CD4-positive, alpha-beta T cell treated with Interferon alpha-2 for 1 hour (primary cell): ENCODE measurements around the gene DMRTA2.

ENCODE experiments used
- DNase-seq, 2 donors: peaks; one replicate each; pipeline ENCODE4 v3.0.0-alpha.2; 2020 to 2022

Gene DMRTA2

DNA sequence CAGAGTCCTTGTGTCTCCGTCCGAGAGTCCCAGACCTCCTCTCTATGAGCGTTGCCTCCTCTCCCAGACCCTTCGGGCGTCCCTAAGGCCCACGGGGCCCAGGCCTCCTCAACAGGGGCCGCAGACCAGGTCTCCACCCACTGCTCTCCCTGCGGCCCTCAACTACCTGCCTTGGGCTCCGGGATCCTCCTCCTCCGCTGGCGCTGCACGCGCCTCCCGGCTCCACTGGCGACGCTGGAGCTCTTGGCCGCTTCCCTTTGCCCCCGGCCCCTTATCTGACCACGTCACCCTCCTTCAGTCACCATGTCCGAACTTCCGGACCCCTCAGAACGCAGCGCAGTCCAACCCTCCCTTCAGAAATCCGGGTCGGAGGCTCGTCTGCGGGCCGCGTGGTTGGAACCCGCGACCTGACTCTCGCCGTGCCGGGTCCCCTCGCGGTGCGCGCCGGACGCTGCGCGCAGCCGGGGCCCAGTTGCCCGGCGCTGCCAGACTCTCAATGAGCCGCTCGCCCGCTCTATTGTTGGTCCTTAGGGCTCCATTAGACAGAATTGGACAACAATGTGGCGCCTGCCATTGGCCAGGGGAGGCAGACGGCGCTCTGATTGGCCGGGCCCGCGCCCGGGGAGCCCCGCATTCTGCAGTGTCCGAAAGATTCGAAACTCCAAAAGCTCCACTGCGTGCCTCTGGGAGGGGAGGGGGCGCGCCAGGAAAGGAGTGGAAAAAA, at the start of gene DMRTA2:
Gene DMRTA2, minus strand, starts transcription at position 498 of the 724 bp plus-strand sequence. CDS start 1,907 bp downstream, outside the sequence.
- no peak for DNase-seq

DNA sequence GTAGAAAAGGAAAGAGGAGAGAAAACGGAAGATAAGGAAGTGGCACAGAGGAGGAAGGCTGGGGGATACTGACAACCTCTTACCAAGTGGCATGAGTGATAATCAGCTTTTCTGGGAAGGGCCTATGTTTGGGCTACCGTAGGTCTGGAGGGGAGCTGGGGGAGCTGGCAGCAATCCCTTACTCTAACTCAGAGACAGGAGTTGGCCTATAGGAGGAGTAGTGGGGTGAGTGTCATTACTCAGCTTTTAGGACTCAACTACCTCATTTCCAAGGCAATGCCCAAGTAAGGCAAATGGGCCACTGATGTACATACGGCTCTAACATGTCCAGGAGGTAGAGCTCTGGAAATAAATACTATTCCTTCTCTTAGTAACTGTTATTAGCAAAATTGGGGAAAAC, 48.7 kb upstream of the DMRTA2 start:
- no peak for DNase-seq

DNA sequence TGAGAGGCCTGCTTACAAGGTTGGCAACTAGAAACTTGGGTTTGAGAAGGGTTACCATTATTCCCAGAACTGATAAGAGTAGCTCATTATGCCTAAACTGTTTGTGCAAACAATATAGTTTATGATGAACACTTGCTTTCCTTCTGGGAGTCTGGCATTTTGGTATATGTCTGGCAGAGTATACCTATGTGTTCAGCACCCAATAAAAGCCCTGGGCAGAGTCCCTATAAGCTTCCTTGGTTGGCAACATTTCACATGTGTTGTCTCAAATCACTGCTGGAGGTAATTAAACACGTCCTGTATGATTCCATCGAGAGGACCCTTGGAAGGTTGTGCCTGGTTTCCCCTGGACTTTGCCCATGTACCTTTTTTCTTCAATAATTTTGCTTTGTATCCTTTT, 39.7 kb upstream of the DMRTA2 start:
- DNase-seq: no peak

DNA sequence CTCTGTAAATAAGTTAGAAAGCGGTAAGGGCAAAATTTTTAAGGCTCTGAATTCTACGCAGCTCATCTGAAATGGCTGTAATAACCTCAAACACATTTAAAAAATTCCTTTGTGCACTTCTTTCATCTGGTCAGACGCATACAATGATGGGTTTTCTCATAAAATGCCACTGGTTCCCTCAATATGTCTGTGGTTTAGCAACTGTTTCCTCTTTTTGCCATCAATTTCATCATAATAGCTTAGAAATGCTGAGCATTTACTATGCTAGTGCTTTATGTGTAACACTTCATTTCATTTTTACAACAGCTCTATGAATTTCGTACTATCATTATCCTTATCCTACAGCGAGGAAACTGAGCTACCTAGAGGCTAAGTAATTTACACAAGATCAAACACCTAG, 35.3 kb upstream of the DMRTA2 start:
- DNase-seq: no peak

DNA sequence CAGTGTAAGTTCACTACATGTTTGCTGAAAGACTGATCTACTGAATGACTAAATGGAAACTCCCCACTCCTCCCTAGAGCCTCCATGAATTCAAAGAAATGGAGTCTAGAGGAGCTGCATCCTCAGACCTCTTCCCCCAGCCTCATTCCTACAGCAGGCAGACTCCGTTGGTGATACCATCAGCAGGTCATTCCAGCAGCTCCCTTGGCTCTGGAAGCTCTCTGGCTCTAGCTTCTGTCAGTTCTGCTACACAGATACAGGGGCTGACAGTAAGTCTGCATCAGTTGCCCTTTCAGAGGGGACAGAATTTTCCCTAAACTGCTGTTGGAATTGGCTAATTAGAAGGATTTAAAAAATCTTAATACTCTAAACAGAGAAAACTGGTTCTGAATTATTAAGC, 31.7 kb upstream of the DMRTA2 start:
- DNase-seq: no peak

DNA sequence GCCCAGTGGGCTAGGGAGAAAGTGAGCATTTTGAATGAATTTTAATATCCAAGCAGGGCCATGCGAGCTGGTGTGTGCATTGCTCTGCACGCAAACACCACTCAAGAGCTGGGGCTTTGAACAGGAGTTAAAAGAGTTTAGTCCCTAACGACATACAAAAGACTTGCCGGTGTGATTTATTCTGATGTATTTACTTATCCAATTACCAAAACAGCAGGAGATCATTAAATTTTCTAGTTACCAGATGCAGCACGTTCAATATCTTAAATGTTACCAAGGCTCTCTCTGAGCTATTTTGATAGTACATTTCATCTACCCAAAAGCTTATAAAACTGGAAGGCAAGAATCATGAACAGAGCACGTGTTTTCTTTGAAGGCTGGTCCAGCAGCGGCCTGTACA, 30.0 kb upstream of the DMRTA2 start:
- no peak for DNase-seq

DNA sequence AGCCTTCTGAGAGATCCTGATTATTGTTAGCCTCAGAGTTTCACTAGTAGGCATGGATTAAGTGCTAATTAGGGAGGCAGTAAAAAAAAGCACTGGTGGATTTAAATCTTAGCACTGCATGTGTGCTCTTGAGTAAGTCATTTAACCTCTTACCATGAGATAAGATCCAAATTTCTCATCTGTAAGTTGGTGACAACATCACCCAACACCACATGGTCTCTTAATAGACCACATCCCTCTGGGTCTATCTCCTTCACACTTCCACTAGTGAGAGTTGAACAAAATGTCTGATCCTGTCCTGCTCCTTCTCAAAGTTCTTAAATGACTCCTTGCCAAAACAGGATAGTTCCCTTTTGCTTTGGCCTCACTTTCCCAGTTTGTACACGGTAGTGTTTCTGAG, 29.5 kb upstream of the DMRTA2 start:
- no peak for DNase-seq

DNA sequence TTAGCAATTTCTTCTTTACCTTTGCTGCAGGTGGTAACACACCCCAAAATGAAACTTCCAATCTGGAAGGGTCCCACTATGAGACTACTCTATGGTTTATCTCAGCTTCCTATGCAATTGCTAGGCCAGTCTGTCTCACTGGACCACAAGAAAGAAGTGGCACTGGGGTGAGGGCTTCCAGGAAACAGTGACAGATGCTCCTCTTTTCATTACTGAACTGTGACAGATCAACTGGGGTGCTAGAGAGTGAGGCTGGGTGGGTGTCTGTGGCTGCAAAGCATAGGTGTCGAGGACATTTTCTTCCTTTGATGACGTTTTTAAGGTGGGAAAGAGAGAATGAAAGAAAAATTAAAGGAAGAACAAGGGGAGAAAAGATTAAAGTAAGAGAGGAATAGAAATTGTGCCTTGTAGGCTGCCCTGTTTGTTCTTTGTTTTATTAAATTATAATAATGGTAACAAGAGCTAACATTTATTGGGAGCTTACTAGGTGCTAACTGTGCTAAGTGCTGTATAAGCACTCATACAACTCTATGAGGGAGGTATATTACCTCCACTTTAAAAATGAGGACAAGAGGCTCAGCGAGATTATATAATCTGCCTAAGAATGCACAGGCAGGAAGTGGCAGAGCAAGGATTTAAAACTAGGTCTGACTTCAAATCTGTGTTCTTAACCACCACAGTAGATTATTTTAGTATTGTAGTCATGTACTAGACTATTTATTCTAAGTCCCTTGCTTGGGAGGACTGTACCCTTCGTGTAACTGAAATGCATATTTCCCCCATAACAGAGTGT, 27.8 kb upstream of the DMRTA2 start:
- DNase-seq: peak; percentile 7 to 28

DNA sequence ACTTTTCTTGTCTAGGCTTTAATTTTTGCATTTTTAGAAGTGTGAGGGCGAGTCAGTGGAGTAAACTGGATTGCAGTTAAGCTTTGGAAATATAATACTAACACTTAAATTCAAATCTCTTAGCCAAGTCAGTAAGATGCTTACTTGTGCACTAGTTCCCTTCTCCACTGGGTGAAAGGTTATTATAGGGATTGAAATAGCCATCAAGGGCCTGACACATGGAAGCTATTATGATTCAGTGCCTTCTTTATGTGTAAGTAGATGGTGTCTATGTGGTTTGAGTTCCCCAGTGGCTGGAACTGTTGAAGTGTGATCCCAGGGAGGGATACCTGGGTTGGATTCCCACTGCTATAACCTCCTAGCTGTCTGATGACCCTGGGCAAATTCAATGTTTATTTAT, 24.7 kb upstream of the DMRTA2 start:
- DNase-seq: no peak

DNA sequence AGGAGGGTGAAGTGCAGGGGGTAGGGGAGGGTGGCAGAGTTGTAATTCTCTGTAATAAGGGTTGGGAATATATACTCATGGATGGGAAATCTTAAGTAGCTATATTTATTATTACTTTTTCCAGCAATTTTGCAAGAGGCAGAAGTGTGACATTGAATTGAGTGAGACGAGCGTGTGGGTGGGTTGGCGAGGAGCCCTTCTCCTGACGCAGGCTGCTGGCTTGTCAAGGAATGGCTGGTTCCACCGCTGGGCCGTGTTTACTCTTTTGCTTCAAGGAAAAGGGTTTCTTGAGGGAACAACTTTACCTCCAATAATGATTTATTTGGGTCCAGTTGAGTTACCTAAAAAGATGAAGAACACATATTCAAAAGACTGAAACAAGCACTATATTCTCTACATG, 17.9 kb upstream of the DMRTA2 start:
- no peak for DNase-seq

DNA sequence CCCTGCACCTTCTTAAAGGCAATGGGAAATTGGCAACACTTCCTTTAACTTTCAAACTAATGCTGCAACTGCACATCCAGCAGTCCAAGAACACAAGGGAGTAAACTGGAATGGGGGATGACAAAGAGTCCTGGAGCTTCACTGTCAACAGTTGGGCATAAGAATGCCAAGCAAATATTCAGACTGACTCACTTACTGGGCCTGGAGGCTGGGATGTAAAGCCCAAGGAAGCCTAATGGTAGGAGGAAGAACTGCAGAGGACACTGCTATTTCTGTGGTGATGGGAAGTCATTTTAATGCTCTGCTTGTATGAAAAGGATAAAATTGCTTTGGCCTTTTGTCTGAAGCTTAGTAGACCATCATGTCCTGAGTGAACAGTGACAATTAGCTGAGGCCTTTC, 15.7 kb upstream of the DMRTA2 start:
- no peak for DNase-seq

DNA sequence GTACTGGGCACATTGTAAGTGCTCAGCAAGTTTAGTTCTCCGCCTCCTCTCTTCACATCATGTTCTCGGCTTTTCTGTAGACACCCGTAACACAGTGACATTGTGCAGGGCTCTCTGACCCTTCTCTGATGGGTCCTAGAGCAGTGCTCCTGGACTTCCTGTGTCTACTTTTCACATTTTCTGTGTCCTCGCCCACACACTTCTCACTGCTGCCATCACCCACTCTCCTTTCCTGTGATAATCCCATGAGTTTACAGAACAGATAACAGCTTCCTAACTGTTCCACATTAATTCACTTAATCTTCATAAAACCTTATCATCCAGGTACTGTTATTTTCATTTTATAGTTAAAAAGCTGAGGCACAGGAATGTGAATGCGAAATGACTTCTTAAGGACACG, 13.2 kb upstream of the DMRTA2 start:
- DNase-seq: no peak

DNA sequence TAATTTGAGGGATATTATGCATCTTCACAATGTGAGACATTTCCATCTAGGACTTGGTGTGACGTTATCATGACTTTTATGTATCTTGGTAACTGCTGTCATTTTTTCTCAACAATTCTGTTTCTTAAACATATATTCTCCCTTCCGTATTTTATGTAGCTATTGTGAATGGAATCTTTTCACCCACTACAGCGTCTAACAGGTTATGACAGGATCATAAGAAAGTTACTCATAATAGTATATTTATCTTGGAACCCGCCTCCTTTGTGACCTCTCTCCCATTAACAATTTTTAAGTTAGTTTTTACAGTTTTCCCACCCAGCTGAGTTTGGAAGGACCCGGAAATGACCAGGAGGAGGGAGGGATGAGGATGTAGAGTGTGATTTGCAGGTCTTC, 6.8 kb upstream of the DMRTA2 start:
- DNase-seq: no peak

DNA sequence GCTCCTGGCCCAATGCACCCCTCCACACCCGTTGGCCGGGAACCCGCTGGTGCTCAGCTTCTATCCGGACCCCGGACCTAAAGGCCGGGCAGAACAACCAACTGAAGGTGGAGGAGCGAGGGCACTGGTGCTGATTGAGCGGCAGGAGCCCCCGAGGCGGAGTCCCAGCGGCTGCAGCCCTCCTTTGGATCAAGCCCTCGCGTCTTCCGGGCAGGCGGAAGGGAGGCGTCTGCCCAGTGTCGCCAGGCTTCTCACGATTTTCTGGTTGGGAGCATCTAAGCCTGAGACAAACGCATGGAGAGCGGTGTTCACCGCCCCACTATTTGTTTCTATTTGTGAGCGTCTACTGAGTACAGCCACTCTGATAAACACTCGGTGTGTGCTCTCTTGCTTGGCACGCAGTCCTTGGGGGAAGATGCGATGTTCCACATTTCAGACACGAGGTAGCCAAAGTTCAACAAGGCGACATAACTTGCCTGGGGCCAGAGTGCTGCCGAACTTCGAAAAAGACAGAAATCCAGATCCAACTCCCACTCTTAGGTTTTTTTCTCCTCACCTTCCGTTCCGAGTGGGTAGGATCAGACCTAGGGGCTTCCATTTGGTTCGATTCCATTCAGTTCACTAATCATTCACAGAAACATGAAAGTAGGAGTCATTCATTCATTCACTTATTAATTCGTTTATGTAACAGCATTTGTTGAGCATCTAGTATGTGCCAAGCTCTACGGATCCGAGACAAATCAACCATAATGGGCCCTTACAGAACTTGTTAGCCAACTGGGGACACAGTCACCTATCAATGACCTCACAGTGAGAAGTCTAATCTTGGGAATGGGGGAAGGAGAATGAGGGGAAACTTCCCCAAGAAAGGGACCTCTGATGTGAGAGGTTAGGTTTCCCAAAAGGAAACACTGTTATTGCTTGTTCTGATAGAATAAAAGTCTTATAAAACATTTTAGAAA, 4.9 kb upstream of the DMRTA2 start:
- no peak for DNase-seq

DNA sequence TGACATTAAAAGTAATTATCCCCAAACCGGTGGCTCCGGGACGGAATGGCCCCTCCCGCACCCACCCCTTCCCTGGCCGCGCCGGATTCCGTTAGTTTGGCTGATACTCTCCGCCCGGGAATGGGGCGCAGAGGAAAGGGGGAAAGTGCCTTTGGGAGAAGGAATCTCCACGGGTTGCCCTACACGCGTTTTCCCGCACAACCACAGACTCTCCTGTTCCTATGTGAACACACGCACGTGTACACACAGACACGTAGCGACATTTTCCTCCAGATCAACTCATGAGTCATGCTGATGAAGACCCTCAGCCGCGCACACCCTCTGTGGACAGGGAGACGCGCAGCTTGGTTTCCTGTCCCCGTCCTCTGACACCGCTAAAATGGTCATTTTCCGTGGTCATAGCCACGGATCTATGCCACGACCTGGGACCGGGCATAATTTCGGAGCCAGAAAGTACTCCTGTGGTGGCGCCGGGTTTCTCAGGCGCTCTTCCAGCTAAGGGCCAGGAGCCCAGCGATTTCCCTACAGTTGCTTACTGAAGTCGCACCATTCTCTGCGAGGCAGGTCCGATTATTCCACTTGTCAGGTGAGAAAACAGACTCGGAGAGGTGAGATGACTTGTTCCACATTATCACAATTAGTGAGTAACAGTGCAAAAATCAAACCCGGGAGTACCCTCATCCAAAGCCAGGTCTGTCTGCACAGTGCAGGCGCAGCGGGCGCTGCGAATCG, 4.0 kb upstream of the DMRTA2 start:
- DNase-seq: no peak

DNA sequence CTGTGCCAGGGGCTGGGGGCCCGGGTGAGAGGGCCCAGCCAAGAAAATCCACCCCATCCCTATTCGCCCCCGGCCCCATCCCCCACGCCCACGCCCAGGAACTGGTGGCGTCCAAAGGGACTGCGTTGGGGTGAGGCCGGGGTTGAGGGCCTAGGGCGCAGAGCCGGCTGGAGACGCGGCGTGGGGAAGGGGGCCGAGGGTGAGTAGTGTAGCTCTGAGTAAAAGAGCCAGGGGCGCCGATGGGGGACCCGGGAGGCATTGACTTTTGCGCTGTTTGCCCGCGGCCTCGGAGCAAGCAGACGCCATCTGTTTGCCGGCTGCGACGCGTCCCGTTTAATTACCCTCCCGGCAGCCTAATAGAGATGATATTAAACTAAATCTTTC, 3.5 kb upstream of the DMRTA2 start:
- no peak for DNase-seq

DNA sequence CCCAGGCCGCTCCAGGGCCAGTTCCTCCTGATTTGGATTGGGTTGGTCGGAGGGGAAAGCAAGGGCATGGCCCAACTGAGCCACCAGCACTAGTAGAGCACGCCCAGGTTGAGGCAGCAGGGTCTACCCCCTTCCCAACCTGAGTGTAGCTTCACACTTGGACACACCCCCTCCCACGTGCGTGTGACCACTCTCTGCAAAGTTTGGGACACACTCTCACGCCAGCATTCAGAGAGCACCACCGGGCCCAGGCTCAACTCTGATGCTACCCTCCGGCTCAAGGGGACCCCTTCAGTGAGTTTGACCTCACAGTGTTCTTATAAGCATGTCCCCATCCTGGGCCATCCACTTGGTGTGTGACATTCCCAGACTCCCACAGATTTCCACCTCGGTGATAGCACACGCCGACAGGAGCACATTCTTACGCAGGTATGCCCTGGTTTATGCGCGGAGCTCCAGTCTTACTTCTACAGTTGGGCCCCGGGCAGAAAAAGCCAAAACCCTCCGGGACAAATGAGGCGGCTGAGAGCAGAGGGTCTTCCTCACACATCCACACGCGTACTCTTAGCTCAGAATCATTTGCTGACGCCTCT, 3.0 kb upstream of the DMRTA2 start:
- DNase-seq: no peak

DNA sequence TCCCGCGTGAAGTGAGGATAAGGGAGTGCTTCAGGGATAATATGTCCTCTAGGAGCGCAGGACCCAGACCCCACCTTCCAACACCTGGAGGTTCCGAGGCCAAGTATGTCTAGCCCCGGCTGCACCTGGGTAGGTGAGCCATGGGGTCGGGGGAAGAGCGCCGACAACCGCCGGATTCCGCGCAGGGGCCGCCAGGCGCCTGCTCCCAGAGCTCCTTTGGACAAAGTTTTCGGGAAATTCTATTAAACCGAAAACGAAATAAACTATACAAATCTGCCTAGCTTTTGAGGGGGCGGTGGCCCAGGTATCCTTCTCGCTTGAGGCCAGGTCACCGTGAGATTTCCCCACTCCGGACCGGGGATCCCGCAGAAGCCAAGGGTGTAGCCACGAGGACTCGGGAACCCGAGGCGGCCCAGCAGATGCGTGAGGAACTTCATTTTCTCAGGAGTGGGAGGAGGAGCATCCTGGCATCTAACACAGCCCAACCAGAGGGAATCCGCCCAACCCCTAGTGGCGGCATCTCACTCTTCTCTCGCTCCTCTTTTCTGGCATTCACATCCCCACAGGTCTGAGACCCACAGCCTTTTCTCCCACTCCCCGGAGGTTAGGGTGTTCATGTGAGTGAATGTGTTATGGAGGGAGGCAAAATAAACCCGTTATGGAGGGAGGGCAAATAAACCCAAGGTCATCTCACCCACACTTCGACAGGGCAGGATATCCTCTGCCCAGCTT, 2.3 kb upstream of the DMRTA2 start:
- no peak for DNase-seq

DNA sequence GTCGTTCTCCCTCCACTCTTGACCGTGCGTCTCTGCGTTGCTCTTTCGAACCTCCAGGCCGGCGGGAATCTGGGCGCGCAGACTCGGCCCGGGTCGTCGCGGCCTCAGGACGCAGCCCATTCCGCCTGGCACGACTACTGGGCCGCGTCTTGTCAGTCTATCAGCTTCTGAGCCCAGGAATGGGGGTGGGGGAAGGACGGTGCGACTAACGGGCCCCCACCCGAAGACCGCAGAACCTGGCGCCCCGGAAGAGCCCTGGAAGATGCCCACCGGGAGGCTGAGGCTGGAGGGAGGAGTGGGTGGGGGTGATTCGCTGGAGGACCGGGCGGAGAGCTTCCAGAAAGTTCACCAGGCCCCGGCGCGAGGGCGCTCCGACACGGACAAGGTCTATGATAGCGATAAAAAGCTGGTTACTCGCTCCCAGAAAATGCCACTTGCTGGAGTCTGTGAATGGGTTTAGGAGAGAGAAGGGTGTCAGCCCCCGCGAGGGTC, 1.7 kb upstream of the DMRTA2 start:
- no peak for DNase-seq

DNA sequence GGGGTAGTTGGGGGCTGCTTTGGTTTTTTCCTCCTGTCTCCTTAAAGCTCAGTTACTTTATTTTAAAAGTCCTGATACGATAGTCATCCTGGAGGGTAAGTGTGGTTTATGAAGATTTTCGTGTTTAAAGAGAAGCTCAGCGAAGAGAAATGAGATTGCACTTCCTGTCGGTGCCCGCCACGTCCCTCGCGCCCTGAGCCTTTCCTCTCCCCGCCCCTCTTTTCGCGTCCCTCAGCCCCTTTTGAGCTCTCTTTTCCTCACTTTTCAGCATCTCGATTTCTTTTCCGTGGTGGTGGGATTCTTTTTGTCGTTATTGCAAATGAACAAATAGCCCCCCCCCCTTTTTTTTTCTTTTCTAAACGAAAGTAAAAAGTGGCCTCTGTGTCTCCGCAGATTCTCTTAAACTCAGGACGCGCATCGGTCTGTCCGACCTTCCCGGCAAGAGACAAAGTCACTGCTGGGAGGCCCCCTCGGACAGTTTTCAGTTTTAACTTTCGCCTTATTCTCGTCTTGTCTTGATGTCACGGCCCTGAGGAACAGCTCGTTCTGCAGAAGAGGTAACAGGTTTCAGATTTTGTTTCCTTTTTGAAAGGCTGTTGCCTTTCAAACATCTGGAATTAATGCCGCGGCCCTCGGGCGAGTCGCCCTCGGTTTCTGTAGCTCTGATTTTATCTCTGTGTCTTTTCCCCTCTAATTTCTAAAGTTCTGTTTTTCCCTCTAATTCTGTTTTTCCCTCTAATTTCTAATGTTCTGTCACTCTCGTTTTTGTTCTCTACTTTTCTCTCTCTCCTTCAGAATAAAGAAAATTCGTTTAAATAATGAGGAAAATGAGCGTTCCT, 1.0 kb upstream of the DMRTA2 start:
- no peak for DNase-seq

DNA sequence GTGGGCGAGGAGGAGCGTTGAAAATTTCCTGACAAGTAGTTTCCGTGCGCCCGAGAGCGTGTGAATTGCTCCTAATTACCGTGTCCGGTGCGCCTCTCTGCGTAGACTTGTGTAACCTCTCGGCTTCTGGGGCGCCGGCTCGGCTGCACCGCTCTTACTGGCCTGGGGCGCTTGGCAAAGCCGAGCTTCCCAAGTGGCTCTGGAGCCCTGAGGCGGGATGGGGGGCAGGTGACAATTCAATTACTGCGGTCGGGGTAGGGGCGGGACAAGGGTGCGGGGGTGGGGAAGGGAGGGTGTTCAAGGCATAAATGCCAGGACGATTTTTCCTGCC, 392 bp upstream of the DMRTA2 start:
- no peak for DNase-seq
